K562 (cell line): ENCODE data around the gene RTL10. TPM values are rescaled to one million over a fixed set of nuclear protein-coding genes. Genes with fewer than 3 reads are reported as not detected.

ENCODE experiments used
- GABPB2 ChIP-seq: fragments of 250-450 bp; sonication (Bioruptor Pico); conservative IDR thresholded peaks from 2 replicates; pipeline ENCODE4 v1.5.1; 2021; ENCODE audit warnings: mild to moderate bottlenecking
- GTF2F1 ChIP-seq: IDR thresholded peaks from 2 replicates; pipeline ENCODE4 v1.6.1; 2011; ENCODE audit warnings: low read depth, low read length, improper control_type of control experiment
- NFIC ChIP-seq: fragments of 450-650 bp; IDR thresholded peaks from 2 replicates; pipeline ENCODE4 v1.6.1; 2017; ENCODE audit warnings: mild to moderate bottlenecking, inconsistent platforms
- SETDB1 ChIP-seq: IDR thresholded peaks from one replicate; pipeline ENCODE4 v1.6.1; 2012; ENCODE audit warnings: low read length, control low read depth, inconsistent platforms
- SIX5 ChIP-seq, 2 experiments: IDR thresholded peaks; 2 replicates each; pipeline ENCODE4 v1.6.1; 2011; ENCODE audit warnings: low read length in 2 of 2, borderline replicate concordance in 1 of 2, low read depth in 1 of 2, mild to moderate bottlenecking in 1 of 2, moderate library complexity in 1 of 2; ENCODE audit not compliant: insufficient read depth in 1 of 2
- TBP ChIP-seq: optimal IDR thresholded peaks from 2 replicates; pipeline ENCODE3; 2011; ENCODE audit warnings: low read depth, low read length, improper control_type of control experiment
- THAP12 ChIP-seq: fragments of 250-450 bp; sonication (Bioruptor Pico); IDR thresholded peaks from 2 replicates; pipeline ENCODE4 v1.9.0; 2021; ENCODE audit warnings: mild to moderate bottlenecking, inconsistent platforms
- YY1 ChIP-seq, 3 experiments: IDR thresholded peaks; 2 replicates each; pipeline ENCODE4 v1.6.1; 2011; ENCODE audit warnings: low read length in 2 of 3, mild to moderate bottlenecking in 2 of 3, moderate library complexity in 2 of 3, borderline replicate concordance in 1 of 3, control low read depth in 1 of 3, low read depth in 1 of 3; ENCODE audit not compliant: insufficient read depth in 3 of 3, insufficient replicate concordance in 2 of 3, control insufficient read depth in 1 of 3, insufficient read length in 1 of 3; ENCODE audit errors: extremely low read depth in 1 of 3
- ZBTB40 ChIP-seq, 2 experiments: fragments of 450-650 bp in 1 of 2; sonication (generic) in 1 of 2; formaldehyde crosslinking in 1 of 2; IDR thresholded peaks; 2 replicates each; pipeline versions ENCODE4 v1.7.1 to v1.9.0; 2016 to 2022; ENCODE audit warnings: inconsistent platforms in 1 of 2, mild to moderate bottlenecking in 1 of 2, missing genetic modification reagents in 1 of 2
- ZNF134 ChIP-seq: fragments of 250-450 bp; sonication (Bioruptor Pico); conservative IDR thresholded peaks from 2 replicates; pipeline ENCODE4 v1.4.0; 2020
- polyA plus RNA-seq, 8 experiments: library from polyadenylated mRNA; depleted of rRNA in 4 of 8; stranded (reverse) in 5 of 8; unstranded in 3 of 8; fragments of >200 nt; fragmentation: Nextera tagmentation in 2 of 8; fragmentation: Illumina TruSeq in 1 of 8; extraction: Ambion mirVana in 2 of 8; extraction: Trizol in 1 of 8; gene quantifications; 2 replicates each; pipeline versions ENCODE4 v1.2.1 to v1.2.3, GENCODE V29; 2011 to 2014; ENCODE audit warnings: inconsistent platforms in 1 of 8, missing spikeins in 1 of 8
- total RNA-seq, 7 experiments: library from RNA; depleted of rRNA in 6 of 7; stranded (reverse); fragments of >200 nt in 6 of 7; fragmentation: Illumina TruSeq in 2 of 7; extraction: Trizol in 2 of 7; gene quantifications; 2 replicates each; pipeline versions ENCODE4 v1.2.1 to v1.2.3, GENCODE V29; 2011 to 2021; ENCODE audit warnings: low replicate concordance in 1 of 7
- TF ChIP-seq, protein P1 (sequence below): sonication (generic); formaldehyde crosslinking; IDR thresholded peaks from 2 replicates; pipeline ENCODE4 v1.8.1; 2023; ENCODE audit warnings: mild to moderate bottlenecking, missing genetic modification reagents

The RTL10 gene
- total and polyA plus RNA-seq, 9 of the 15 experiments (the other 6 are each of a cell fraction or from before 2014, with no cell fraction given), result 19.8 to 75.5 (median 32.5) TPM

DNA sequence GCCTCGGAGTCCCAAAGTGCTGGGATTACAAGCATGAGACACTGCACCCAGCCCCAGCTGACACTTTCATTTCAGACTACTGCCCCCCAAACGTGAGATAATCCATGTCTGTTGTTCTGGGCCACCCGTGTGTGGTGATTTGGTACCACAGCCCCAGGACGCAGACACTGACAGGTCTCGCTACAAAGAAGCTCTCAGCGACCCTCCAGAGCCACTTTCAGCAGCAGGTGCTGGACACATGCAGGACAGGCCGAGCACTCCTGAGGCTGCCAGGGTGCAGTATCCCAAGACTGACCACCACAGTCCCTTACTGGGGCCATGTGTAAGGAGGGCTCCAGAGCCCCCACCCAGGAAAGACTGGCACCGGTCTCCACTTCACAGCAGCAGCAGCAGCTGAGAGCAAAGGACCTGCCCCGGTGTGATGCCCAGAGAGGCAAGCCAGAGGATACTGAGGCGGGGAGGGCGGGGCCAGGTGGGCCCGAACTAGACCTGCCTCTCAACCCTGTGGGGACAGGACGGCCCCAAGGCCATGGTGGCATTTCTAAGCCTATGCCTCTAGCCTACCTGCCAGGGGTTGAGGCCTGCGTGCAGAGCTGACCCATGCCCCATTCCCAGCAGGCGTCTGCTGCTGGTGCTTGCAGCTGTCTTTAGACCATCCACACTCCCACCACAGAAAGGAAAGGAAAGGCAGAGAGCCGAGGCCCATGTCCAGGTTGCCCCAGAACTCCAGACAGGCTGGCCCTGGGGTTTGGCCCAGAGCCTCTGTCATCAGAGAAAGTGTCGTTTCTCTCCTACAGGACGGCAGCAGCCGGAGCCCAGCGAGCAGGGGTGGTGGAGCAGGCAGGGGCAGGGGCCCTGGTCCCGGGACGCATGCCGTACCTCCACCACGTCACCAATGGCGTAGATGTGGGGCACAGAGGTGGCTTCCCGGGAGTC is 28.0 kb upstream of the RTL10 start (continued):
- TF ChIP-seq ZBTB40 (IDR thresholded peaks at IDR 0.05) (no peak), ZBTB40 (CRISPR knock-in tag; IDR thresholded peaks at IDR 0.05) (peak; percentile 55), GTF2F1 (peak; percentile 26; the same call in 1 of the 2 replicates), SIX5 (IDR thresholded peaks at IDR 0.05; ENCODE audit: borderline replicate concordance in 1 of 2, insufficient read depth in 1 of 2, low read depth in 1 of 2, low read length in 2 of 2) (0 out of 4 replicates have a peak, but pooled peaks of 1 of the 2 experiments have one; percentile 26), GABPB2 (no peak), ZNF134 (CRISPR knock-in tag) (no peak), NFIC (no peak), YY1 (IDR thresholded peaks at IDR 0.05; ENCODE audit: borderline replicate concordance in 1 of 3, control insufficient read depth in 1 of 3, extremely low read depth in 1 of 3, insufficient read depth in 3 of 3, insufficient read length in 1 of 3, insufficient replicate concordance in 2 of 3, low read depth in 1 of 3, low read length in 2 of 3) (no peak), TBP (no peak), THAP12 (CRISPR knock-in tag) (peak; percentile 23; the same call in 1 of the 2 replicates), SETDB1 (no peak)
- TF ChIP-seq, protein P1, sequence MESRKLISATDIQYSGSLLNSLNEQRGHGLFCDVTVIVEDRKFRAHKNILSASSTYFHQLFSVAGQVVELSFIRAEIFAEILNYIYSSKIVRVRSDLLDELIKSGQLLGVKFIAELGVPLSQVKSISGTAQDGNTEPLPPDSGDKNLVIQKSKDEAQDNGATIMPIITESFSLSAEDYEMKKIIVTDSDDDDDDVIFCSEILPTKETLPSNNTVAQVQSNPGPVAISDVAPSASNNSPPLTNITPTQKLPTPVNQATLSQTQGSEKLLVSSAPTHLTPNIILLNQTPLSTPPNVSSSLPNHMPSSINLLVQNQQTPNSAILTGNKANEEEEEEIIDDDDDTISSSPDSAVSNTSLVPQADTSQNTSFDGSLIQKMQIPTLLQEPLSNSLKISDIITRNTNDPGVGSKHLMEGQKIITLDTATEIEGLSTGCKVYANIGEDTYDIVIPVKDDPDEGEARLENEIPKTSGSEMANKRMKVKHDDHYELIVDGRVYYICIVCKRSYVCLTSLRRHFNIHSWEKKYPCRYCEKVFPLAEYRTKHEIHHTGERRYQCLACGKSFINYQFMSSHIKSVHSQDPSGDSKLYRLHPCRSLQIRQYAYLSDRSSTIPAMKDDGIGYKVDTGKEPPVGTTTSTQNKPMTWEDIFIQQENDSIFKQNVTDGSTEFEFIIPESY (CRISPR knock-in tag), result no peak
